ENCODE measurements around the gene PLCG2.

PLCG2 gene

GRCh38 chr16:81938326-81939163, 159.5 kb downstream of the PLCG2 start:
- in situ Hi-C loops (cut with HindIII; ENCODE audit: low sequenced_read_pairs), result no loop called here
- TF ChIP-seq CTCF (IDR thresholded peaks at IDR 0.05; ENCODE audit: low read depth, low read length, missing control alignments), result no peak

GRCh38 chr16:81939164-81940056, 160.3 kb downstream of the PLCG2 start:
- DNase-seq (ENCODE audit: low read depth), result no peak
- H3K4me3 ChIP-seq (ENCODE audit: low read depth, low read length), result no peak overlapping the region
- in situ Hi-C loops (cut with HindIII; ENCODE audit: low sequenced_read_pairs), result no loop called here
- TF ChIP-seq CTCF (IDR thresholded peaks at IDR 0.05; ENCODE audit: low read depth, low read length, missing control alignments), result no peak

More at GRCh38 chr16:81938326-81939163, 159.5 kb downstream of the PLCG2 start:
- no peak for DNase-seq (ENCODE audit: low read depth)
- H3K4me3 ChIP-seq (ENCODE audit: low read depth, low read length), result no peak overlapping the region

GRCh38 chr16:81940781-81941560, 161.9 kb downstream of the PLCG2 start:
- DNase-seq (ENCODE audit: low read depth), result peak; percentile 43
- in situ Hi-C loops (cut with HindIII; ENCODE audit: low sequenced_read_pairs), result no loop called here
- peak; percentile 47 for TF ChIP-seq CTCF (IDR thresholded peaks at IDR 0.05; ENCODE audit: low read depth, low read length, missing control alignments)
- no peak overlapping the region for H3K4me3 ChIP-seq (ENCODE audit: low read depth, low read length)

- in situ Hi-C loops (cut with HindIII; ENCODE audit: low sequenced_read_pairs), result no loop called here
- TF ChIP-seq CTCF (IDR thresholded peaks at IDR 0.05; ENCODE audit: low read depth, low read length, missing control alignments), result no peak
- no peak for DNase-seq (ENCODE audit: low read depth)
- no peak overlapping the region for H3K4me3 ChIP-seq (ENCODE audit: low read depth, low read length)
Observed at GRCh38 chr16:81942007-81942601, 163.0 kb downstream of the PLCG2 start.

- in situ Hi-C loops (cut with HindIII; ENCODE audit: low sequenced_read_pairs), result no loop called here
- no peak overlapping the region for H3K4me3 ChIP-seq (ENCODE audit: low read depth, low read length)
- TF ChIP-seq CTCF (IDR thresholded peaks at IDR 0.05; ENCODE audit: low read depth, low read length, missing control alignments), result no peak
- peak; percentile 16 for DNase-seq (ENCODE audit: low read depth)
Observed at GRCh38 chr16:81945665-81946064, 166.6 kb downstream of the PLCG2 start.
